ENCODE measurements around the gene HENMT1. TPM values are rescaled to one million over a fixed set of nuclear protein-coding genes. Genes with fewer than 3 reads are reported as not detected.

Gene HENMT1
- total RNA-seq, 4 donors from 2014 or later, result 0.51 to 3.5 (median 1.8) TPM

GRCh38 chr1:108639899-108640560 is 20.9 kb downstream of the HENMT1 start:
- ATAC-seq, result no peak
- no peaks in the 10 kb centered on the region for H3K36me3 ChIP-seq
- in situ Hi-C loops (cut with MboI; ENCODE audit: low sequenced_read_pairs in 4 of 4), result loop anchor here (5.0 to 25.0 kb wide), 4 partner anchors 125 to 428 kb away; partner anchors contain the start of gene SLC25A24 (in 1 of the 4)
- H3K27ac ChIP-seq, result no peak overlapping the region
- H3K4me1 ChIP-seq, result no peaks in the 10 kb centered on the region
- H3K4me3 ChIP-seq, result no peak overlapping the region
- no peaks in the 10 kb centered on the region for H3K27me3 ChIP-seq
- intact Hi-C loops (cut with DNase I; ENCODE audit: low total_unique reads), result loop anchor here (5.0 kb wide), 1 partner anchor 83 kb away; no protein-coding TSS in a partner anchor
- no peak for DNase-seq
- no peaks in the 10 kb centered on the region for H3K9me3 ChIP-seq
- TF ChIP-seq CTCF (IDR thresholded peaks at IDR 0.05 in 4 of 5, conservative IDR thresholded peaks at IDR 0.05 in 1 of 5) (no peak), POLR2A (IDR thresholded peaks at IDR 0.05) (no peak)

GRCh38 chr1:108636876-108637275 is 24.0 kb downstream of the HENMT1 start:
- no peak for TF ChIP-seq POLR2A (IDR thresholded peaks at IDR 0.05)
- no peak for TF ChIP-seq CTCF (IDR thresholded peaks at IDR 0.05 in 4 of 5, conservative IDR thresholded peaks at IDR 0.05 in 1 of 5)
- Histone ChIP-seq H3K4me3 (no peak overlapping the region), H3K27ac (no peak overlapping the region), H3K9me3 (no peaks in the 10 kb centered on the region), H3K36me3 (no peaks in the 10 kb centered on the region), H3K4me1 (no peaks in the 10 kb centered on the region), H3K27me3 (no peaks in the 10 kb centered on the region)
- ATAC-seq (no peak), DNase-seq (no peak)
- intact Hi-C loops (cut with DNase I; ENCODE audit: low total_unique reads) (no loop called here), in situ Hi-C loops (cut with MboI; ENCODE audit: low sequenced_read_pairs in 4 of 4) (loop anchor here in 1 of 4 donors (10.0 to 25.0 kb wide), 2 partner anchors 132 to 425 kb away; partner anchors contain the start of gene SLC25A24)

- intact Hi-C loops (cut with DNase I; ENCODE audit: low total_unique reads), result no loop called here
- no peak overlapping the region for H3K27ac ChIP-seq
- H3K4me3 ChIP-seq, result no peak overlapping the region
- H3K9me3 ChIP-seq, result no peaks in the 10 kb centered on the region
- no peak for ATAC-seq
- no peaks in the 10 kb centered on the region for H3K4me1 ChIP-seq
- H3K36me3 ChIP-seq, result no peaks in the 10 kb centered on the region
- H3K27me3 ChIP-seq, result no peaks in the 10 kb centered on the region
- in situ Hi-C loops (cut with MboI; ENCODE audit: low sequenced_read_pairs in 4 of 4), result loop anchor here in 1 of 4 donors (10.0 to 25.0 kb wide), 2 partner anchors 130 to 422 kb away; partner anchors contain the start of gene SLC25A24
- no peak for DNase-seq
- TF ChIP-seq POLR2A (IDR thresholded peaks at IDR 0.05), result no peak
- no peak for TF ChIP-seq CTCF (IDR thresholded peaks at IDR 0.05 in 4 of 5, conservative IDR thresholded peaks at IDR 0.05 in 1 of 5)
Measured at GRCh38 chr1:108634521-108634920, 26.4 kb downstream of the HENMT1 start.

- ATAC-seq, result no peak
- no peaks in the 10 kb centered on the region for H3K36me3 ChIP-seq
Measured at GRCh38 chr1:108628665-108629064, 32.2 kb downstream of the HENMT1 start.

More at GRCh38 chr1:108628665-108629064, 32.2 kb downstream of the HENMT1 start:
- no peak for DNase-seq
- no peak overlapping the region for H3K4me3 ChIP-seq
- intact Hi-C loops (cut with DNase I; ENCODE audit: low total_unique reads), result no loop called here
- no peaks in the 10 kb centered on the region for H3K4me1 ChIP-seq
- no peak overlapping the region for H3K27ac ChIP-seq
- H3K27me3 ChIP-seq, result no peaks in the 10 kb centered on the region
- in situ Hi-C loops (cut with MboI; ENCODE audit: low sequenced_read_pairs in 4 of 4), result loop anchor here in 1 of 4 donors (25.0 kb wide), 1 partner anchor 416 kb away; the partner anchor contains the start of gene SLC25A24
- no peak for TF ChIP-seq POLR2A (IDR thresholded peaks at IDR 0.05)
- TF ChIP-seq CTCF (IDR thresholded peaks at IDR 0.05 in 4 of 5, conservative IDR thresholded peaks at IDR 0.05 in 1 of 5), result no peak
- no peaks in the 10 kb centered on the region for H3K9me3 ChIP-seq

All from gastrocnemius medialis (tissue), 4 donors.